HEK293 (cell line): Measurements from ENCODE around the gene OCA2.
"Not testable (repeated sequence)": the region's sequence is repeated elsewhere in the genome, so short reads cannot be mapped to it uniquely, and the experiment has no call there.

Experiments used
- ZBTB21 ChIP-seq: fragments of 450-650 bp; formaldehyde crosslinking; IDR thresholded peaks from 2 replicates; pipeline ENCODE4 v1.5.1; 2017; ENCODE audit warnings: missing biosample characterization, missing genetic modification characterization
- ZFP41 ChIP-seq: fragments of 450-650 bp; formaldehyde crosslinking; IDR thresholded peaks from 2 replicates; pipeline ENCODE4 v1.5.1; 2016; ENCODE audit warnings: missing biosample characterization, missing genetic modification characterization, borderline replicate concordance
- ZNF112 ChIP-seq: fragments of 450-650 bp; formaldehyde crosslinking; IDR thresholded peaks from 2 replicates; pipeline ENCODE4 v1.5.0; 2017; ENCODE audit warnings: missing biosample characterization, missing genetic modification characterization
- ZNF175 ChIP-seq: fragments of 450-650 bp; formaldehyde crosslinking; IDR thresholded peaks from 2 replicates; pipeline ENCODE4 v1.5.1; 2016; ENCODE audit warnings: missing biosample characterization, missing genetic modification characterization
- ZNF311 ChIP-seq: fragments of 450-650 bp; formaldehyde crosslinking; IDR thresholded peaks from 2 replicates; pipeline ENCODE4 v1.5.1; 2017; ENCODE audit warnings: missing biosample characterization, missing genetic modification characterization, borderline replicate concordance
- TF ChIP-seq, protein P1 (sequence below): fragments of 450-650 bp; formaldehyde crosslinking; IDR thresholded peaks from 2 replicates; pipeline ENCODE4 v1.5.1; 2016; ENCODE audit warnings: missing biosample characterization, missing genetic modification characterization
- TF ChIP-seq, protein P2 (sequence below): fragments of 450-650 bp; formaldehyde crosslinking; IDR thresholded peaks from 2 replicates; pipeline ENCODE4 v1.5.1; 2016; ENCODE audit warnings: missing biosample characterization, missing genetic modification characterization
- TF ChIP-seq, protein P3 (sequence below): fragments of 450-650 bp; formaldehyde crosslinking; IDR thresholded peaks from 2 replicates; pipeline ENCODE4 v1.5.1; 2016; ENCODE audit warnings: missing biosample characterization, missing genetic modification characterization
- TF ChIP-seq, protein P4 (sequence below): fragments of 450-650 bp; formaldehyde crosslinking; IDR thresholded peaks from 2 replicates; pipeline ENCODE4 v1.5.1; 2016; ENCODE audit warnings: missing biosample characterization, missing genetic modification characterization
- TF ChIP-seq, protein P5 (sequence below): fragments of 450-650 bp; formaldehyde crosslinking; IDR thresholded peaks from 2 replicates; pipeline ENCODE4 v1.5.1; 2016; ENCODE audit warnings: missing biosample characterization, missing genetic modification characterization

DNA sequence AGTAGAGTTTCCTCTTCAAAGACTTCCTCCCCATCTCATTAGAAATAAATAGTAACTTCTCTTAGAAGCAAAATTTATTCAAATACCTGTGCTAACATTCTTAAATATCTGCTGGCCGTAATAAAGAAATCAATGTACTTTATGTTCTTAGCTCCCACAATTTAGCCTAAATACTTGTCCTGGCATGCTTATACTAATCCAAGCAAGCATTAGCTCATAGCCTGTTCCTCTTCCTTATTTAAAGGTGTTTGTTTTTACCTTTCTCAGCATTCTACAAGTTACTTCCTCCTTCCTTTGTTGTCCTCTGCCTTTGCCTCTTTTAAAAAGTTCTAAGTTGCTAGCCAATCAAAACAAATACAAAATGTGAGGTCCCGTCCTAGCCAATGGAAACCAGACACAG, 90.9 kb downstream of the OCA2 start:
- TF ChIP-seq ZFP41; ZBTB21 (tag by site-specific recombination); ZNF311 (tag by site-specific recombination); ZNF175 (tag by site-specific recombination); ZNF112 (tag by site-specific recombination): not testable (repeated sequence)
- TF ChIP-seq, protein P1, sequence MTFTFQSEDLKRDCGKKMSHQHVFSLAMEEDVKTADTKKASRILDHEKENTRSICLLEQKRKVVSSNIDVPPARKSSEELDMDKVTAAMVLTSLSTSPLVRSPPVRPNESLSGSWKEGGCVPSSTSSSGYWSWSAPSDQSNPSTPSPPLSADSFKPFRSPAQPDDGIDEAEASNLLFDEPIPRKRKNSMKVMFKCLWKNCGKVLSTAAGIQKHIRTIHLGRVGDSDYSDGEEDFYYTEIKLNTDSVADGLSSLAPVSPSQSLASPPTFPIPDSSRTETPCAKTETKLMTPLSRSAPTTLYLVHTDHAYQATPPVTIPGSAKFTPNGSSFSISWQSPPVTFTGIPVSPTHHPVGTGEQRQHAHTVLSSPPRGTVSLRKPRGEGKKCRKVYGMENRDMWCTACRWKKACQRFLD (tag by site-specific recombination), result not testable (repeated sequence)
- TF ChIP-seq, protein P2, sequence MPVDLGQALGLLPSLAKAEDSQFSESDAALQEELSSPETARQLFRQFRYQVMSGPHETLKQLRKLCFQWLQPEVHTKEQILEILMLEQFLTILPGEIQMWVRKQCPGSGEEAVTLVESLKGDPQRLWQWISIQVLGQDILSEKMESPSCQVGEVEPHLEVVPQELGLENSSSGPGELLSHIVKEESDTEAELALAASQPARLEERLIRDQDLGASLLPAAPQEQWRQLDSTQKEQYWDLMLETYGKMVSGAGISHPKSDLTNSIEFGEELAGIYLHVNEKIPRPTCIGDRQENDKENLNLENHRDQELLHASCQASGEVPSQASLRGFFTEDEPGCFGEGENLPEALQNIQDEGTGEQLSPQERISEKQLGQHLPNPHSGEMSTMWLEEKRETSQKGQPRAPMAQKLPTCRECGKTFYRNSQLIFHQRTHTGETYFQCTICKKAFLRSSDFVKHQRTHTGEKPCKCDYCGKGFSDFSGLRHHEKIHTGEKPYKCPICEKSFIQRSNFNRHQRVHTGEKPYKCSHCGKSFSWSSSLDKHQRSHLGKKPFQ (tag by site-specific recombination), result not testable (repeated sequence)
- TF ChIP-seq, protein P3, sequence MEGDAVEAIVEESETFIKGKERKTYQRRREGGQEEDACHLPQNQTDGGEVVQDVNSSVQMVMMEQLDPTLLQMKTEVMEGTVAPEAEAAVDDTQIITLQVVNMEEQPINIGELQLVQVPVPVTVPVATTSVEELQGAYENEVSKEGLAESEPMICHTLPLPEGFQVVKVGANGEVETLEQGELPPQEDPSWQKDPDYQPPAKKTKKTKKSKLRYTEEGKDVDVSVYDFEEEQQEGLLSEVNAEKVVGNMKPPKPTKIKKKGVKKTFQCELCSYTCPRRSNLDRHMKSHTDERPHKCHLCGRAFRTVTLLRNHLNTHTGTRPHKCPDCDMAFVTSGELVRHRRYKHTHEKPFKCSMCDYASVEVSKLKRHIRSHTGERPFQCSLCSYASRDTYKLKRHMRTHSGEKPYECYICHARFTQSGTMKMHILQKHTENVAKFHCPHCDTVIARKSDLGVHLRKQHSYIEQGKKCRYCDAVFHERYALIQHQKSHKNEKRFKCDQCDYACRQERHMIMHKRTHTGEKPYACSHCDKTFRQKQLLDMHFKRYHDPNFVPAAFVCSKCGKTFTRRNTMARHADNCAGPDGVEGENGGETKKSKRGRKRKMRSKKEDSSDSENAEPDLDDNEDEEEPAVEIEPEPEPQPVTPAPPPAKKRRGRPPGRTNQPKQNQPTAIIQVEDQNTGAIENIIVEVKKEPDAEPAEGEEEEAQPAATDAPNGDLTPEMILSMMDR, result not testable (repeated sequence)
- TF ChIP-seq, protein P4, sequence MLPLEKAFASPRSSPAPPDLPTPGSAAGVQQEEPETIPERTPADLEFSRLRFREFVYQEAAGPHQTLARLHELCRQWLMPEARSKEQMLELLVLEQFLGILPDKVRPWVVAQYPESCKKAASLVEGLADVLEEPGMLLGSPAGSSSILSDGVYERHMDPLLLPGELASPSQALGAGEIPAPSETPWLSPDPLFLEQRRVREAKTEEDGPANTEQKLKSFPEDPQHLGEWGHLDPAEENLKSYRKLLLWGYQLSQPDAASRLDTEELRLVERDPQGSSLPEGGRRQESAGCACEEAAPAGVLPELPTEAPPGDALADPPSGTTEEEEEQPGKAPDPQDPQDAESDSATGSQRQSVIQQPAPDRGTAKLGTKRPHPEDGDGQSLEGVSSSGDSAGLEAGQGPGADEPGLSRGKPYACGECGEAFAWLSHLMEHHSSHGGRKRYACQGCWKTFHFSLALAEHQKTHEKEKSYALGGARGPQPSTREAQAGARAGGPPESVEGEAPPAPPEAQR, result not testable (repeated sequence)
- TF ChIP-seq, protein P5, sequence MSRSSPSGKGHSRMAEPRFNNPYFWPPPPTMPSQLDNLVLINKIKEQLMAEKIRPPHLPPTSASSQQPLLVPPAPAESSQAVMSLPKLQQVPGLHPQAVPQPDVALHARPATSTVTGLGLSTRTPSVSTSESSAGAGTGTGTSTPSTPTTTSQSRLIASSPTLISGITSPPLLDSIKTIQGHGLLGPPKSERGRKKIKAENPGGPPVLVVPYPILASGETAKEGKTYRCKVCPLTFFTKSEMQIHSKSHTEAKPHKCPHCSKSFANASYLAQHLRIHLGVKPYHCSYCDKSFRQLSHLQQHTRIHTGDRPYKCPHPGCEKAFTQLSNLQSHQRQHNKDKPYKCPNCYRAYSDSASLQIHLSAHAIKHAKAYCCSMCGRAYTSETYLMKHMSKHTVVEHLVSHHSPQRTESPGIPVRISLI (tag by site-specific recombination), result not testable (repeated sequence)
